ENCODE results near the gene CTTNBP2NL.

Gene CTTNBP2NL

DNA sequence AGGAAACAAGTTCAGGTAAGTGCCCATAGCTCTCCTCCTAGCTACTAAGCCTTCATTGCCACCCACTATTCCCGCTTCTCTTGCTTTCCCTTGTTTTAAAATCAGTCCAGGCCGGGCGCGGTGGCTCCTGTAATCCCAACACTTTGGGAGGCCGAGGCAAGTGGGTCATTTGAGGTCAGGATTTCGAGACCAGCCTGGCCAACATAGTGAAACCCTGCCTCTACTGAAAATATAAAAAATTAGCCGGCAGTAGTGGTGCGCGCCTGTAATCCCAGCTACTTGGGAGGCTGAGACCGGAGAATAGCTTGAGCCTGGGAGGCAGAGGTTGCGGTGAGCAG, 4.4 kb upstream of the CTTNBP2NL start:
- Histone ChIP-seq H3K27me3 (ENCODE audit: insufficient read depth, low read length) (no peaks in the 10 kb centered on the region), H3K23ac (ENCODE audit: low read length) (no peak overlapping the region), H3K27ac (ENCODE audit: low read depth, low read length) (no peak overlapping the region), H2BK5ac (ENCODE audit: low read depth, low read length, poor library complexity) (no peak overlapping the region), H3K4me1 (ENCODE audit: control insufficient read depth in 1 of 2, insufficient read depth in 2 of 2, low read length in 2 of 2) (peaks cover 5 to 12% of the 10 kb centered on the region in 2 experiments), H3K79me2 (ENCODE audit: control insufficient read depth, insufficient read depth, low read length, poor library complexity) (peaks cover 6% of the 10 kb centered on the region), H3K18ac (ENCODE audit: low read length) (no peak overlapping the region), H3K9me3 (ENCODE audit: insufficient read depth, low read depth, low read length) (no peaks in the 10 kb centered on the region), H4K91ac (ENCODE audit: low read depth, low read length) (no peak overlapping the region), H3K4ac (ENCODE audit: low read depth, low read length) (no peak overlapping the region), H2BK120ac (ENCODE audit: insufficient read depth, low read length, poor library complexity) (no peak overlapping the region), H3K9ac (ENCODE audit: low read length) (no peak overlapping the region), H3K14ac (ENCODE audit: low read length) (no peak overlapping the region), H3K4me2 (ENCODE audit: low read length) (no peak overlapping the region), H4K8ac (ENCODE audit: low read depth, low read length) (no peak overlapping the region), H2BK12ac (ENCODE audit: low read length) (peak overlapping the region; percentile 51), H3K79me1 (ENCODE audit: low read length) (peaks cover 21% of the 10 kb centered on the region), H2AFZ (ENCODE audit: insufficient read depth, low read length, poor library complexity) (no peak overlapping the region), H3K4me3 (ENCODE audit: low read depth, low read length) (no peak overlapping the region), H3K36me3 (ENCODE audit: control insufficient read depth in 1 of 2, insufficient read depth in 2 of 2, low read length in 2 of 2) (no peaks in the 10 kb centered on the region), H2AK5ac (ENCODE audit: low read length) (no peak overlapping the region), H4K12ac (ENCODE audit: low read depth, low read length) (no peak overlapping the region)
- DNase-seq = no peak
- WGBS (ENCODE audit: extremely low coverage, insufficient coverage, insufficient read length) = no CpG with 5 or more reads among the region's 11 CpGs

DNA sequence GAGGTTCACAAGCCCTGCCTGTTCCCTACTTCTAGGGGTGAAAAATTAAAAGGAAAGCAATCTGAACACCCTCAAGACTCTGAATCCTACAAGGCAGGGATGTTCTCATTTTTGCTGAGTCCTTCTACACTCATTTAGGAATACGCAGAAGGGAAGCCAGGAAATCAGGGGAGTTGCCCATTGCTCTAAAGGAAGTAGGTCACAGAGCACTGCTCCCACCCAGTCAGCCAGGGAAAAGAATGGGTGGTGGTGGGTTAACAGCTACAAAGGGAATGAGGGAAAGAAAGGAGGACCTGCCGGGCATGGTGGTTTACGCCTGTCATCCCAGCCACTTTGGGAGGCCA, 2.4 kb upstream of the CTTNBP2NL start:
- Histone ChIP-seq H3K27me3 (ENCODE audit: insufficient read depth, low read length) (no peaks in the 10 kb centered on the region), H2BK120ac (ENCODE audit: insufficient read depth, low read length, poor library complexity) (peak overlapping the region; percentile 97), H3K9me3 (ENCODE audit: insufficient read depth, low read depth, low read length) (no peaks in the 10 kb centered on the region), H2AFZ (ENCODE audit: insufficient read depth, low read length, poor library complexity) (no peak overlapping the region), H3K23ac (ENCODE audit: low read length) (no peak overlapping the region), H2BK5ac (ENCODE audit: low read depth, low read length, poor library complexity) (peak overlapping the region; percentile 91), H3K14ac (ENCODE audit: low read length) (peak overlapping the region; percentile 86), H3K4me2 (ENCODE audit: low read length) (no peak overlapping the region), H3K4ac (ENCODE audit: low read depth, low read length) (peak overlapping the region; percentile 86), H3K79me1 (ENCODE audit: low read length) (peaks cover 23% of the 10 kb centered on the region), H3K79me2 (ENCODE audit: control insufficient read depth, insufficient read depth, low read length, poor library complexity) (peaks cover 8% of the 10 kb centered on the region), H2BK12ac (ENCODE audit: low read length) (peak overlapping the region; percentile 97), H3K9ac (ENCODE audit: low read length) (no peak overlapping the region), H4K8ac (ENCODE audit: low read depth, low read length) (peak overlapping the region; percentile 72), H3K4me1 (ENCODE audit: control insufficient read depth in 1 of 2, insufficient read depth in 2 of 2, low read length in 2 of 2) (peaks cover 5 to 12% of the 10 kb centered on the region in 2 experiments), H2AK5ac (ENCODE audit: low read length) (peak overlapping the region; percentile 82), H4K91ac (ENCODE audit: low read depth, low read length) (peak overlapping the region; percentile 93), H3K36me3 (ENCODE audit: control insufficient read depth in 1 of 2, insufficient read depth in 2 of 2, low read length in 2 of 2) (no peaks in the 10 kb centered on the region), H3K27ac (ENCODE audit: low read depth, low read length) (peak overlapping the region; percentile 83), H4K12ac (ENCODE audit: low read depth, low read length) (no peak overlapping the region), H3K4me3 (ENCODE audit: low read depth, low read length) (no peak overlapping the region), H3K18ac (ENCODE audit: low read length) (peak overlapping the region; percentile 64)
- no CpG with 5 or more reads among the region's 3 CpGs for WGBS (ENCODE audit: extremely low coverage, insufficient coverage, insufficient read length)
- DNase-seq = peak in 1 of 2 donors; percentile 21

DNA sequence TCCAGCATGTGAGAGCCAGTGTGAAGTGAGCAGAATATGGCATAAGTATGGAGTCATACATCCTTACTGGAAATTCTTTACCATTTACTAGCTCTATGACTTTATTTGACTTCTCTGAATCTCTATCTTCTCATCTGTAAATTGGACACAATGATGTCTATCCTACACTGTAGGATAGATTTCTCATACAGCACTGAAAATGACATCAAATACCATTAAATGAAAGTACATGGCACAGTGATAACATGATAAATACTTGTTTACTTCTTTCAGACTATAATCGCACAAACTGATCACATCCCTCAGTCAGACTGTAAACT, 1.3 kb upstream of the CTTNBP2NL start:
- no peak overlapping the region for H3K18ac ChIP-seq (ENCODE audit: low read length)
- peak overlapping the region; percentile 88 for H2BK5ac ChIP-seq (ENCODE audit: low read depth, low read length, poor library complexity)
- DNase-seq = no peak
- H4K8ac ChIP-seq (ENCODE audit: low read depth, low read length) = no peak overlapping the region
- H2BK120ac ChIP-seq (ENCODE audit: insufficient read depth, low read length, poor library complexity) = peak overlapping the region; percentile 65
- no peak overlapping the region for H3K4me3 ChIP-seq (ENCODE audit: low read depth, low read length)
- peak overlapping the region; percentile 52 for H3K14ac ChIP-seq (ENCODE audit: low read length)
- WGBS (ENCODE audit: extremely low coverage, insufficient coverage, insufficient read length) = no CpG with 5 or more reads among the region's 1 CpG
- H3K4me1 ChIP-seq (ENCODE audit: control insufficient read depth in 1 of 2, insufficient read depth in 2 of 2, low read length in 2 of 2) = peaks cover 5 to 12% of the 10 kb centered on the region in 2 experiments
- peak overlapping the region; percentile 92 for H3K27ac ChIP-seq (ENCODE audit: low read depth, low read length)
- H4K12ac ChIP-seq (ENCODE audit: low read depth, low read length) = no peak overlapping the region
- no peak overlapping the region for H2AFZ ChIP-seq (ENCODE audit: insufficient read depth, low read length, poor library complexity)
- peaks cover 23% of the 10 kb centered on the region for H3K79me1 ChIP-seq (ENCODE audit: low read length)
- H2BK12ac ChIP-seq (ENCODE audit: low read length) = peak overlapping the region; percentile 89
- no peak overlapping the region for H3K4ac ChIP-seq (ENCODE audit: low read depth, low read length)
- H3K9me3 ChIP-seq (ENCODE audit: insufficient read depth, low read depth, low read length) = no peaks in the 10 kb centered on the region
- H3K27me3 ChIP-seq (ENCODE audit: insufficient read depth, low read length) = no peaks in the 10 kb centered on the region
- H3K36me3 ChIP-seq (ENCODE audit: control insufficient read depth in 1 of 2, insufficient read depth in 2 of 2, low read length in 2 of 2) = no peaks in the 10 kb centered on the region
- H3K79me2 ChIP-seq (ENCODE audit: control insufficient read depth, insufficient read depth, low read length, poor library complexity) = peaks cover 11% of the 10 kb centered on the region
- peak overlapping the region; percentile 86 for H4K91ac ChIP-seq (ENCODE audit: low read depth, low read length)
- H2AK5ac ChIP-seq (ENCODE audit: low read length) = no peak overlapping the region
- no peak overlapping the region for H3K9ac ChIP-seq (ENCODE audit: low read length)
- H3K4me2 ChIP-seq (ENCODE audit: low read length) = peak overlapping the region; percentile 51
- H3K23ac ChIP-seq (ENCODE audit: low read length) = no peak overlapping the region

DNA sequence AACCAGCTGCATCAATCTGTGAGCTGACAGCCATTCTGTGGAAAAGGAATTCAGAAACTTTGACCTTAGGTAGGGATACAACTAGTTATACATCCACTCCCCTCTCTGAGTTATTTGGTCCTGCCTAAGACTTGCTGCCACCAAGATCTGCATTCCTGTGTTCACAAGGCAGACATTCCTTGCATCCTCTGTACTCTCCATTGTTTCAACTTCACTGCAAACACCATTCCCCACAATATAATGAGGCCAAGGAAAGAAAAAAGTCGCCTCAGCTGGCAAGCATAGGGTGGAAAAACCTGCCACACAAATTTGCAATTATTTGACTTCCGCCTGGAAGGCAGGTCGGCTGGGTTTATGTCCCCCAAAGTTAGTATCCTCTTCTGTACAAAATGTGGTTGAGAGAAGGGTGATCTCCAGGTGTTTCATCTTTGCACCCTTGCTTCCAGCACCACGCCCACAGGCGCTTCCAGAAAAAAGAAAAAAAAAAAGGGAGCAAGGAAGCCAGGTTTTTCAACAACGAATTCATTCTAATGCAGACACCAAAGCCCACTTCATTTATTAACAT, 676 bp upstream of the CTTNBP2NL start:
- Histone ChIP-seq H3K18ac (ENCODE audit: low read length) (no peak overlapping the region), H3K27ac (ENCODE audit: low read depth, low read length) (peak overlapping the region; percentile 92), H3K79me2 (ENCODE audit: control insufficient read depth, insufficient read depth, low read length, poor library complexity) (peaks cover 14% of the 10 kb centered on the region), H4K12ac (ENCODE audit: low read depth, low read length) (peak overlapping the region; percentile 88), H2BK120ac (ENCODE audit: insufficient read depth, low read length, poor library complexity) (peak overlapping the region; percentile 89), H3K4ac (ENCODE audit: low read depth, low read length) (peak overlapping the region; percentile 82), H3K4me1 (ENCODE audit: control insufficient read depth in 1 of 2, insufficient read depth in 2 of 2, low read length in 2 of 2) (peaks cover 5 to 12% of the 10 kb centered on the region in 2 experiments), H3K36me3 (ENCODE audit: control insufficient read depth in 1 of 2, insufficient read depth in 2 of 2, low read length in 2 of 2) (no peaks in the 10 kb centered on the region), H2BK5ac (ENCODE audit: low read depth, low read length, poor library complexity) (peak overlapping the region; percentile 92), H3K27me3 (ENCODE audit: insufficient read depth, low read length) (no peaks in the 10 kb centered on the region), H2AK5ac (ENCODE audit: low read length) (peak overlapping the region; percentile 36), H3K14ac (ENCODE audit: low read length) (peak overlapping the region; percentile 91), H3K9me3 (ENCODE audit: insufficient read depth, low read depth, low read length) (no peaks in the 10 kb centered on the region), H2AFZ (ENCODE audit: insufficient read depth, low read length, poor library complexity) (peak overlapping the region; percentile 80), H4K8ac (ENCODE audit: low read depth, low read length) (peak overlapping the region; percentile 96), H3K9ac (ENCODE audit: low read length) (peak overlapping the region; percentile 76), H4K91ac (ENCODE audit: low read depth, low read length) (peak overlapping the region; percentile 96), H3K79me1 (ENCODE audit: low read length) (peaks cover 23% of the 10 kb centered on the region), H3K4me3 (ENCODE audit: low read depth, low read length) (peak overlapping the region; percentile 69), H2BK12ac (ENCODE audit: low read length) (peak overlapping the region; percentile 43), H3K4me2 (ENCODE audit: low read length) (peak overlapping the region; percentile 78), H3K23ac (ENCODE audit: low read length) (no peak overlapping the region)
- DNase-seq = peak; percentile 57 to 82
- no CpG with 5 or more reads among the region's 6 CpGs for WGBS (ENCODE audit: extremely low coverage, insufficient coverage, insufficient read length)

All from trophoblast cell (in vitro differentiated cells and primary cell).